IPS DF 4.7 (cell line): ENCODE results near the gene SQSTM1.

ENCODE experiments used
- DNase-seq: peaks from one replicate; pipeline ENCODE4 v3.0.0-alpha.2; 2013; ENCODE audit warnings: low spot score; ENCODE audit errors: extremely low read depth

SQSTM1 gene

DNA sequence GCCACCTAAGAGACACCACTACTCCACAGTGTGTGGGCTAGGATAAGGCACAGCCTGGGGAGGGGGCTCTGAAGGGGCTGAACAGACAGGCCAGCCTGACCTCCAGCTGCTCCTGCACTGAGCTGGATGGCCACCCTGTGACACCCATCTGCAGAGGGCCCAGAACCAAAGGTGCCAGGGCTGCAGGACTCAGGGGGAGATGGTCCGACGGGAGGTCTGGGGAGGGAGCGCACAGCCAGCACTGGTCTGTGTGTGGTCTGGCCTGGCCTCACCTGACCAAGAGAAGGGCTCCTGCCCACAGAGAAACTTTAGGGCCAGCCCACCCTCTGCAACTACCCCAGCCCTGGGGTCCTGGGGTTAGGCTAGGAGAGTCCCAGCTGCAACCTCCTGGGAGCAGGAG is 26.1 kb upstream of the SQSTM1 start:
- no peak for DNase-seq

DNA sequence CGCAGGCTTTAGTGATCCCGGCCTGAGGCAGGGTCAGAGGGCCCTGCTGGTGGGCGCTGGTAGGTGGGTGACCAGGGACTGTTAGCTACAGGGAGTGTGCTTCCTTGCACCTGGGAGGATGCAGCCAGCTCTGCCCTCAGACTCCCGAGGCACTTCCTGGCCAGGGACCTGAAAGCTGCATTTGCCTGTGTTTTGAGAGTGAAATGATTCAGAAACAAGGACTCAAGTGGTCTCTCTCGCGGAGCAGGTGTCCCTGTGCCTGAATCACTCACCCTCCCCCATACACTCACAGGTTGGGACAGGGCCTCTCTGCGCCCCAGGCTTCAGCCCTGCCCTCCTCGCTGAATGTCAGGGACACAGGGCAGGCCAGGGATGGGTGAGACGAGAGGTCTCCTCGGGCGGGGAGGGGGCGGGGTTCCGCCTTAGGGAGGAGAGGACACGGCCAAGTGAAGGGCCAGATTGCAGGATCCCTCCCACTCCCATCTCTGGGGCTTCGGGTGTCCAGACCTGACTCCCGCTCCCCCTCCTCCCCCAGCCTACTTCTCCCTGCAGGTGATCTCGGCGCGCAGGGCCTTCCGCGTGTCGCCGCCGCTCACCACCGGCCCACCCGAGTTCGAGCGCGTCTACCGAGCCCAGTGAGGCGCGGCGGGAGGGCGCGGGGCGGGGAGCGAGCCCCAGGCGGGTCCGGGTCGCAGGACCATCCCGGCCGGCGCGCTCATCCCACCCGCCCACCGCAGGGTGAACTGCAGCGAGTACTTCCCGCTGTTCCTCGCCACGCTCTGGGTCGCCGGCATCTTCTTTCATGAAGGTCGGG is 25.4 kb upstream of the SQSTM1 start:
- DNase-seq: no peak

DNA sequence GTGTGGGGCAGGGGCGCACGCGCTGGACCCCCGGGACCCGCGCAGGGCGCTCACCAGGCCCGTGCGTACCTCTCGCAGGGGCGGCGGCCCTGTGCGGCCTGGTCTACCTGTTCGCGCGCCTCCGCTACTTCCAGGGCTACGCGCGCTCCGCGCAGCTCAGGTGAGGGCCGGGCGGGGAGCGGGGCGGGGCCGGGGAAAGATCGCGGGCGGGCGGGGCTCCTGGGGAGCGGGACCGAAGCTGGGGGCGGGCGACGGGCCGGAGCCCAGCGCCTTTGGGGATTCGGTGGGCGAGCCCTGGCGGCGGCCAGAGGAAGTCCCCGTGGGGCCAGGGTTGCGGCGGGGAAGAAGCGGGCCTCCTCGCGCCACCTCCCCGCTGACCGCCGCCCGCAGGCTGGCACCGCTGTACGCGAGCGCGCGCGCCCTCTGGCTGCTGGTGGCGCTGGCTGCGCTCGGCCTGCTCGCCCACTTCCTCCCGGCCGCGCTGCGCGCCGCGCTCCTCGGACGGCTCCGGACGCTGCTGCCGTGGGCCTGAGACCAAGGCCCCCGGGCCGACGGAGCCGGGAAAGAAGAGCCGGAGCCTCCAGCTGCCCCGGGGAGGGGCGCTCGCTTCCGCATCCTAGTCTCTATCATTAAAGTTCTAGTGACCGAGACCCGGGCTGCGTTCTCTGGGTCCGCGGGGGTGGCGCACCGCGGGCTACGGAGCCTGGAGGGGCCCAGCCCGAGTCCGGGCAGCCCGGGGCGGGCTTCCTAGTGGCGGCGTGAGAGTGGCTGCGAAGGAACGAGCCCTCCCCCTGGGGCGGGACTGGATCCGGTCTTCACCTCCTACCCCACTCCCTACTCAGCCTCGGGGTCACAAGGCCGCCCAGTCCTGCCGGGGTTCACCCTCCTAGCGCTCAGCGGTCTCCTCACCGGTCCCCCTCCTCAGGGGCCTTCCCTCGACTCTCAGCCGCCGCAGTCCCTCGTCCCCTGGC is 24.6 kb upstream of the SQSTM1 start:
- DNase-seq: no peak

DNA sequence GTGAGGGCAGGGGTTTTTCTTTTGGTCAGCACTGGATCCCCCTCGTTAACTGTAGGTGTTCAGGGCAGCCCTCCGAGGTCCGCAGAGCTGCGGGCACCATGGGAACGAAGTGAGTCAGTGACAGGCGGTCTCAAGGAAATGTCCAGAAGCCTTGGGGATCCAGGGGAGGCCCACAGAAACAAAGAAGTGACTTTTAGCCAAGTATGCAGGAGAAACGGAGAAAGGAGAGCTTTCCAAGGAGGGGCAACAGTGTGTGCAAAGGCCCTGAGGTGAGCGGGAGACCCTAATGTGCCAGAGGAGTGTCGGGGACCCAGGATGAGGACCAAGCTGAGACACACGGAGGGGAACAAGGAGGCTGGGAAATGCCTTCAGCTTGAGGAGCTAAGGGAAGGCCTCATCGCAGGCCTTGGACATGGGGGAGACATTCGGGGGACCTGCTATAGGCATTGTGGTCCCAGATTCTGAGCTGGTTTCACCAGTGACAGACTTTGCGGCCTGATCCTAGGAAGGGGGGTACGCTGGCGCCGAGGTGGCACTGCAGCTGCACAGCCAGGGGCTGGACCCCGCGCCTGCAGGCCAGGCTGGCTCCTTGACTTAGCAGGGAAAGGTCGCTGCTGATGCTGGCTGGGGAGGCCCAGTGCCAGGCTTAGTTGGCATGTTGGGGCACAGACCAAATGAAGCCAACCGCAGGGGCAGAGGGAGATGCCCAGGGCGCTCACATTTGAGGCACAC is 23.7 kb upstream of the SQSTM1 start:
- no peak for DNase-seq

DNA sequence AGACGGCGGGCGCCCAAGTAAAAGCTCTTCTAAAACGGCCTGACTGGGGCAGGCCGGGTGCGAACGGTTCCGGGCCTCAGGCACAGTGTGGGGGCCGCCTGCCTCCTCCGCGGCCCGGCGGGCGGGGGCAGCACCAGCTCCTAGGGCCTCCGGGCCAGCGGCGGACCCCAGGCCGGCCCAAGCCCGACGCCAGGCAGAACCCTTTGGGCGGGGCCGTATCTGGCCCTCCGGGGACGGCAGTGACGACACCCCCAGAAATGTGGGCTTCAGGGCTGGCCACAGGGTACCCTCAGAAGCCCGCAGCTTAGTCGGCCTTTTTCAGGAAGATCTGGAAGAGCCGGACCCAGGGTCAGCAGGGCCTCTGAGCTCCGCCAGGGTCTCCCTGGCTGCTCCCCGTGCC is 23.0 kb upstream of the SQSTM1 start:
- DNase-seq: no peak

DNA sequence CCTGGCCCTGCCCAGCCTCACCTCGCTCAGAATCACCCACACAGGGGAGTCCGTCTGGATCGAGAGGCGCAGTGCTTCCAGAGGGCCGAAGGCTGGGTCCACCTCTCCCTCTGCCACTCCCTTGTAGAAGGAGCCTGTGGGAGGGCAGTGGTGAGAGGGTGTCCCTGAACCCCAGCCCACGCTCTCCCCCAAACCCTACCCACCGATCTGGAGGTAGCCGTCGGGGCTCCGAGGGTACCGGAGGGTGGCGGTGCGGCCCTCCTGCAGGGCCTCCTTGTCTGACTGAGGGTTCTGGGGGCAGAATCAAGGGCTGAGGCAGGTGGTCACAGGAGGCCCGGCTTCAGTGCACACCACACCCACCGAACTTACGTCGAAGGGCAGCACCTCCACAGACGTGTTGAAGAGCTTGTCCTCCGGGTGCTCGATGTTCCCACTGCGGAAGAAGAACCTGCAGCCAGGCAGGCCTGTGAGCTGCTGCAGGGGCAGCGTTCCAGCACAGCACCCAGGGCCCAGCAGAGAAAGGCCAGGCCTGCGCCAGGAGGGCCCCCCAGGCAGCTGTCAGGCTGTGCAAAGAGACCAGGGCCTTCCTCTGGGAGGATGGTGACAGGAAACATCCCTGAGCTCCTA is 22.4 kb upstream of the SQSTM1 start:
- DNase-seq: no peak

DNA sequence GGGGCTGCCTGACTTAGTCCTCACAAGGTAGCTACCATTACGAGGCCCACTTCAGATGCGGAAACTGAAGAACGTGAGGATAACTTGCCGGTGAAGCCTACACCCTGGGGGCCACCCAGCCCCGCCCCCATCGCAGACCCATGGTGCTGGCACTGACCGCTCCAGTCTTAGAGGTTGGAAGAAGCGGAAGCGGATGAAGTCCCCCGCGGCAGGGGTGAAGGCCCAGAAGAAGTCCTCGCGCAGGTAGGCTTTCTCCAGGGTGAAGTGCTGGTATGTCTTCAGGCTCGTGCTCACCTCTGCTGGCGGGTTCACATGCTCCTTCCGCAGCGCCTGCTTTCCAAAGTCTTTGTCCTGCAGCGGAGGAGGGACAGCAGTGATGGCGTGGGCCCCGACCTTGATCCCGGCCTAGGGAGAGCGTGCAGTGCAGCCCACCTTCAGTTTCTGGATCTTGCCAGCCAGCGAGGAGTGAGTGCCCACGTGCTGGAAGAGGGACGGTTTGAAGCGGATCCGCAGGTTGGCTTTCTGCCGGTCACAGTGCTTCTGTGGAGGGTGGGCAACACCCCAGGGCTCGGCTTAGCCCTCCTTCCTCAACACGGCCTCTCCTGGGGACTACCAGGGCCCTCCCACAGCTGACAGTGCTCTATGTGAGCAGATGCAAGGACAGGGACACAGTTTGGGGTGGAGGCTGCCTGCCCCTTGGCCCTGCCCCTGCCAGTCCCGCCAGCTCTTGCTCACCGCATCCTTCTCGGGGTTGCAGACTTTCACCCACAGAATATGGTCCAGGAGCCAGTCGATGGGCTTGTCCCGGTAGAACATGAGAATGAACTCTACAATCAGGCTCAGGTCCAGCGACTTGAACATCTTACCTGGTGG is 21.7 kb upstream of the SQSTM1 start:
- no peak for DNase-seq

DNA sequence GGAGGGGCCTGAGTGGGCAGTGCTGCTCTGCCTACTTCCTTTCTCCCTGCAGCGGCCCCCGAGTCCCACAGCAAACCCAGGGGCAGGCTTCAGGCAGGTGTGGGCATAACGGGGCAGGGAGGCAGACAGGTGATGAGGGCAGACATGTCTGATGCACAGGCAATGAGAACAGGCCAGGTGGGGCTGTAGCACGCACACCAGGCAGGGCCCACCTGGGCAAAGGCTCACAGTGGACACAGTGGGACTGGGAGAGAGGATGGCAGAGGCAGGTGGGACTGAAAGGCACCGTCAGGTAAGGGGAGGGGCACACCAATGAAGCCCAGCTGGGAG is 21.1 kb upstream of the SQSTM1 start:
- DNase-seq: no peak

DNA sequence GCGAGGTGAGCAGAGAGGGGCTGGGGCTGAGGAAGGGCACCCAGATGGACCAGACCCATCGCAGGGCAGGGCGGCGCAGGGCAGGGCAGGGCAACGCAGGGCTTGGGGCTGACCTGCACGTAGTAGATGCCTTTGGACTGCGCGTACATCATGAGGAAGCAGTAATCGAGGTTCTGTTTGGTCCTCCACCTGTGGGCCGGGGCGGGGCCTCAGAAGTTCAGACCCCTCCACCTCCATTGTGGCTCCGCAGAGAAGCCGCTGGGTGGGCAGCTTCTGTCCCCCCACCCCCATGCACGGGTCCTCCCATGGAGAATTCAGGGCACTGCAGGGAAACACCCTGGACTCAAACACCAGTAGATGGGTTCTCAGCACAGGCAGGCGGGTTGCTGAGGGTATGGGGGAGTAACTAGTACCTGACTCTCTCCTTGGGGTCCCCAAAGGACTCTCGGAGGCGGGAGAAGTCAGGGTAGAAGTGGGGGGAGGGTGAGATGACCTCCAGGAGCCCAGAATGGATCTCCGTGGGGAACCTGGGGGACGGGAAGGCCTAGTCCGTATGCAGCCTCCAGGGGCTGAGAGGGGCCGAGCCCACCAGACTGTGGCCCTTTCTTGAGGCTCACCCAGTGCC is 20.5 kb upstream of the SQSTM1 start:
- no peak for DNase-seq

DNA sequence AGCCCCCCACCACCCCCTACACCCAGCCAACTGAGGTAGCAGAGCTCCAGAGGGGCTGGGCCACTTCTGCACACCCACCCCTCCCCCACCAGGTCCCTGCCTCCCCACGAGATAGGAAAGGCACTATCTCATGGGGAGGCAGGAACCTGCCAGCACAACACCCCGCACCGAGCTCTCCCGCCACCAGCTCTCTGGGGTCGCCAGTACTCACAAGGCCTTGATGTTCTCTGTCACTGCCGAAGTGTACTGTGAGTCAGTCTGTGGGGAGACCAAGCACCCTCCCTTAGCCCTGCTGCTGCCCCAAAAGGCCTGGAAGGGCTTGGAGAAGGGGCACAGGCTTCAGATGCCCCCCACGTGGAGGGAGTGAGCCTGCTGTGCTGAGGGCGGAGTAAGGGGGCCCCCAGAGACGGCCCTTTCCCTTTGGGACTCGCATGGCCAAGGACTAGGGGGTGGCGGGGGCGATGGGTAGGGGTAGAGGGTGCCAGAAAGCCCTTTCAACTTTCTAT is 20.0 kb upstream of the SQSTM1 start:
- DNase-seq: no peak

DNA sequence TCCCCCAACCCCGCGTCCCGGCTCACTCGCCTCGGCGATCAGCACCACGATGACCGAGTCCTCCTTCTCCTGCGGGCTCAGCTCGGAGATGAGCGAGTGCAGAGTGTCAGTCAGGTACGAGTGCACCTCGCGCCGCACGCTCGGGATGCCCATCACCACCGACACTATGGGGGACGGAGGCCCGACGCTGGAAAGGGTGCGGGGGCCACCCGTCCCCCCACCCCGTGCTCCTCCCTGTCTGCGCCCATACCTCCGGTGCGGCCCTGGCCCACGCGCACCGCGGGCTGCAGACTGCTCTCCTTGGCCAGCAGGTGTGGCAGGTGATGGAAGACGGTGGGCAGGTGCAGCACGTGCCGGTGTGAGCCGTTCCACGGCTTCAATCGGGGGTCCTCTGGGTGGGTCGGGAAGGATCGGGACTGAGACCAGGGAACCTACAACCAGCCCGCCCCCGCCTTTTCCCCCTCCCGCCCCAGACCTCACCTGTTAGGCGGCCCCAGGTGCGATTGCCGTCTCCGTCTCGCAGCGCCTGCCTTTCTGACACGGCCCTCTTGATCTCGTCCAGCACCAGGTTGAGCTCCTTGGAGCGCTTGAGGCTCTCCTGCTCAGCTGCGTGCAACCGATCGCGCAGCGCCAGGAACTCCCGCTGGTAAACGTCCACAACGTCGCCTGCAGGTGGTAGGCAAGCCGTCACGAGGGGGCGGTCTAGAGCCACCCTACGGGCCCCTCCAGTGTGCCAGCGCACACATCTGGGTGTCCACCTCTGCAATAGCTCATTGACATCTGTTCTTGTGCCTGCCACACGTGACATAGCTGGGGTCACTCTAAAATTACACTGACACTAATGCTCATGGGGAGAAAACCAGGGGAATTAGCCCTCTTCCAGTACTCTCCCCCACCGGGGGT is 19.1 kb upstream of the SQSTM1 start:
- no peak for DNase-seq

DNA sequence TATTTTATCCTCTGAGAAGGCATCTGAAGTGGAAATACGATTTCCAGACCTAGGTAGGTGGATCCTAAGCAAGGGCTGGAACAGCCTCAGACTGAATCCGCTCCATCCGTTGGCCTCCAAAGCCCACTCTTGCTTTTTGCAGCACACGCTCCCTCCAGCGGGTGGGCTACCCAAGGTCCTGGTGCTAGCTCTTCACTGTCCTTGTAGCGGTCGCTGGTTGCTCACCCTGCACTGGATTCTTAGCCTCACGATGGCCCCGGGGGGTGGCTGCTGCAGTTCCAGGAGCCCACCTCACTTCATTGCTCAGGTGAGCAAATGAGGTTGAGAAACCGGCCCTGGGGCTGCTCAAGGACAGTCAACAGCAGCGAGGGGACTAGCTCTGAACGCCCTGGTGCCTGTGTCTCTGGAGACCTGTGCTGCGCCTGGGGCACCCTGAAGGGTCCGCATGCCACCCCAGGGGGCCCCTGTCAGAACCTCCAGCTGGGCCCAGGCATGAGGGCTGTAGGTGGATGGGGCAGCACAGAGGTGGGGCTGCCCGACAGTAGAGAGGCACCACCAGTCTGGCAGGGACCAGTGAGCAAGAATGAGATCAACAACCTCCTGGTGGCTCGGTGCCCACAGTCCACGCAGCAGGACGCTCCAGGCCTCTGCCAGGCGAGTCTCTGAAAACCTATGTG is 18.4 kb upstream of the SQSTM1 start:
- no peak for DNase-seq

DNA sequence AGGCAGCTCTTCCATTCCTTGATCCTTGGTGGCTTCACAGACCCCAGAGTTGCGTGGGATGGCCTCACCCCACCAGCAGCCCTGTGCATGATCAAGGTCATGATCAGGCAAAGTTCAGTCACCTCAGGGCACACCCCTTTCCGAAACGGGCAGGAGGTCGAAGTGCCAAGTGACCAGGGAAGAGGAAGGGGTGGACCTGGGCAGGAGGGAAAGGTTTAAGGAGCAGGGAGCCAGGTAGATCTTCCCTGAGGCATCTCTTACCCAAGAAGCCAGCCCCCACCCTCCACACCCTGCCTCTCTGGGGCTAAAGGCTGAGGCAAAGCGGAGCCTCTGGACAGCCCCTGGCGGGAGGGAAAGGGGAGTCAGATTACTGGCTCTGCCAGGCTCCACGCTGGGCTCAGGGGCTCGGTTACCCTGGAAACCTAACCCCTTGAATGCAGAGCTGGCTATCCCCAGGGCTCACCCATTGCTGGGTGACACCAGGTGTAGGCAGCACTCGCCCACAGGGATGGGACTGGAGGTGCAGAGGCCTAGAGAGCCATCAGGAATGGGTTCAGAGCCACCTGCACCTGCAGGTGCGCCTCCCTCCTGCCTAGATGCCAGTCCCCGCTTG is 17.6 kb upstream of the SQSTM1 start:
- no peak for DNase-seq

DNA sequence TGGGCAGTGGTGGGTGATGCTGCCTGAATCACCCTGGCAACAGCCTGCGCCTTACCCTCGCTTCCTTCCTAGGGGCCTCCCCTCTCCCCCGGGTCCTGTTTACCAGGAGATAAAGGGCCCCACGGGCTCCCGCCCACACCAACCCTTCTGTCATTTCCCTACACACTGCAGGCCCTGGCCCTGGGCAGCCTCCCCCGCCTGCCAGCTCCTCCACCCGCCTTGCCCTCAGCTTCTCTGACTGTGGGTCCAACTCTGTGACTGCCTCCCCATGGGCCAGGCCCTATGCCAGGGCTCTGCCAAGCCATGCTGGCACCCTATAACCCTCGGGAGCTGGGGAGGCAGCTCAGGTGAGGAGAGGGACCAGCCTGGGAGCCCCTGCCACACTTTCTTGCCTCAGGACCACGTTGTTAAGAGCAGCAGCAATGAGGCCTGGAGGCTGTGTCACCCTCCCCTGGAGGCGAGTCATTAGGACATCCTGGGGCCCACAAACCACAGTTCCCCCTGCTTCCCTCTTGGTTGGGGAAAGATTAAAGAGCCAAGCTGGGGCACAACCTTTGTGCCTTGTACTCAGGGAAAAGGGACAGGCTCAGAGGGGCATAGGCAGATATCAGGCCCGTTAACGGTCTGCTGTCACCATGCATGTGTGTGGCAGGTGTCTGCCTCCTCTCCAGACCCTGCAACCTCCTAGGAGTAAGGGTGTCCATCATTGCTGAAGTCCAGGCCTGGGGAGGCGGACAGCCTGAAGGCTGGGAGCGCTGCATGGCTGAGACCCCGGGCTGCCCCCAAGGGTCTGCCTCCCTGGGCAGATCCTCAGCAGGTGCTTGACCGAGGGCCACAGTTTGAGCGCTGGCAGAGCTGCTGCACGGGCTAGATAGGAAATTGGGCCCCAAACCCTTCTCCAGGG is 16.8 kb upstream of the SQSTM1 start:
- no peak for DNase-seq

DNA sequence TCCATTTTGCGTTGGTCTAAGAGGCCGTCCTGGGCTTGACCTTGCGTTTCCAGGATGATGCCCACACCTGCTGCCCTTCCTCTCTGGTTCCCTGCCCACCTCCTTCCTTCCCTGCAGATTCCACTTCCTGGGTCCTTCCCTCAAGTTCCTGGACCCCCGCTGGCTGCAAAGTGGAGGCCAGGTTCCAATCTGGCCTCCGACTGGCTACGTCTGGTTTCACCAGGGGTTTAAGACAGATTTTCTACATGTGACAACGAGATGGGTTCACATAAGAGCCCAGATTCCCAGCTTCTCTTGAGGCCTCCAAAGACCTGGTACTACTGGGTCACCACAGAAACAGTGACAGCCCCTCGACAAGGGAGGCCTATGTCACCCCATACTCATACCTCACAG is 16.2 kb upstream of the SQSTM1 start:
- DNase-seq: no peak

DNA sequence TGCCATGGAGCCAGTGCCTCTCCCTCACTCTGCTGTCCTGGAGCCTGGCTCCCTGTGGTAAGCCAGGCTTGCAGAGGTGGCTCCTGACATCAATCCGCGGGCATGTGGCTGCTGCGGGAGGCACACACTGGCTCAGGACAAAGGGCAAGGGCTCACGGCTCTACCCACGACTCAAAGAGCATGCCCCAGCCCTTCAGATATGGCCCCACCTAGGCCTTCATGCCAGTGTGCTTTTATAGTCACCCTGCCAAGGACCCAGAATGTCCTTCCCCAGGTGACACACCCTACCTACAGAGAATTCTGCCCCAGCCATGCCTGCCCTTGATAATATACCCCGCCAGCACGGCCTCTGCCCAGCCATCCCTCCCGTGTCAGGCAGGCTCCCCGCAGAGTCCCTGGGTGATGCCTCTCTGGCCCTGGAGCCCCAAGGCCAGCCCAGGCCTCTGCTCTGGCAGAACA is 15.6 kb upstream of the SQSTM1 start:
- no peak for DNase-seq
